ENCODE data around the gene TMEM59L.

- TF ChIP-seq CTCF (IDR thresholded peaks at IDR 0.05): no peak
- TF ChIP-seq POLR2A (IDR thresholded peaks at IDR 0.05): no peak
- no peak for TF ChIP-seq POLR2AphosphoS5 (IDR thresholded peaks at IDR 0.05)
Measured at GRCh38 chr19:18610556-18611326, 1.9 kb upstream of the TMEM59L start.
